T-helper 2 cell (primary cell): ENCODE results near the gene BACE1.

Experiments
- DNase-seq, 5 experiments: peaks; one replicate each; pipeline versions ENCODE4 v3.0.0 to v3.0.0-alpha.2; 2012 to 2022

Gene BACE1

DNA sequence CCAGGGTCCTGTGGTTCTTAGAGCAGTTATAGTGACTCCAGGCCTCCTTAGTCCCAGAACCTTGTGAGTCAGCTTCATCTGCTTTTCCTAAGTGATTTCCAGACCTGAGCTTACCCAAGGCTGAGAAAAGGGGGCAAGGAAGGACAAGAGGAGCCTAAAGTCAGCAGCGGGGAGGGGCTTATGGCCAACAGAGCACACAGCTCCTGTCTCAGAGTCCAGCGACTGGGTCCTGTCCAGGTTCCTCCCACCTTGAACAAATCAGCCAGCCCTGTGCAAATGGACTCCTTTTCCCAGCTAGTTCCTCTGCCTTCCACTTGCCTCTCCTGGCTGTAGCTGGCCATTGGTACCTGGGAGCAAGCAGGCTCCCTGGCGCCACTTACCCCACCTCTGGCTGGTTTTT is 10.9 kb downstream of the BACE1 start:
- no peak for DNase-seq

DNA sequence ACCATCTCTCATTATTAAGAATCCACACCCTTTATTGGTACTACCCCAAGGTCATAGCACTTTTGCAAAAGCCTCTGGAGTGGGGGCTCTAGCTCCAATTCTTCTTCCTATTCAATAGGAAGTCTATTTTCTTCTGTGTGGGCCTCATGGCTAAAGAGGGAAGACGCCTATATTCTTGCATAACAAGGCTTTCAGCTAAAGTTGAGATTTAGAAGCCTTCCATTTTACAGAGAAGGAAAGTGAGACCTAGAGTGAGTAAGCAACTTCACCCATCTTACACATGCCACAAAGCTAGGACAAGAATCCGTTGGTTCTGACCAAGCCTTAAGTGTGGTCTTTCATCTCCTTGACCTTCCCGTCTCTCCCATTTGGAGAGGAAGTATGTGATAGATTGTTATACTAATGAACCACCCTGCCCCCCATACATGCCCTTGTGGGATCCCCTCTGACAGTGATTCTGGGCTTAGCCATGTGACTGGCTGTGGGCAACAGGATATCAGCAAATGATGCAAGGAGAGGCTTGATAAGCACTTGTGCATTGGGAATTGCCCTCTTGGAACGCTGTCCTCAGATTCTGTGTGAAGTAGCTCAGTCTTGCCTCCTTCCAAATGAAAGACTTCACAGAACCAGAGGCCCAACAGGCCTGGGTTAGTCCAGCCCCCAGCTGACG is 12.3 kb downstream of the BACE1 start:
- no peak for DNase-seq

- DNase-seq = no peak
These were observed 13.0 kb downstream of the BACE1 start for GRCh38 chr11:117303101-117303500.

GRCh38 chr11:117302228-117302627 is 13.8 kb downstream of the BACE1 start:
- no peak for DNase-seq

DNA sequence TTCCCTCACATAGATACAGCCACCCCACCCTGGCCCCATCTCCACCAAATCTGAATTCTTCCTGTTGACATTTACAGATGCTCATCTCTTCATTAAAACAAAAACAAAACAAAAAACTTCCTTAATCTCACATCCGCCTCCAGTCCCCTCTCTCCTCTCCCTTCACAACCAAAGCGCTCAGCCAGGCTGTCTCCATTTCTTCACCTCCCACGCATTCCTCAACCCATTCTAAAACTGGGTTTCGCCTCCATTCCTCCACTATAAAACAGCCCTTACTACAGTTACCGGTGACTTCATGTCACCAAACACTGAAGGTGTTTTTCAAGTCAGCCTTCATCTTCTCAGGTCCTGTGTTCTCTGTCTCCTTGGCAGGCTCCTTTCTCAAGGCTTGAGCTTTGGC is 15.3 kb downstream of the BACE1 start:
- DNase-seq = no peak

DNA sequence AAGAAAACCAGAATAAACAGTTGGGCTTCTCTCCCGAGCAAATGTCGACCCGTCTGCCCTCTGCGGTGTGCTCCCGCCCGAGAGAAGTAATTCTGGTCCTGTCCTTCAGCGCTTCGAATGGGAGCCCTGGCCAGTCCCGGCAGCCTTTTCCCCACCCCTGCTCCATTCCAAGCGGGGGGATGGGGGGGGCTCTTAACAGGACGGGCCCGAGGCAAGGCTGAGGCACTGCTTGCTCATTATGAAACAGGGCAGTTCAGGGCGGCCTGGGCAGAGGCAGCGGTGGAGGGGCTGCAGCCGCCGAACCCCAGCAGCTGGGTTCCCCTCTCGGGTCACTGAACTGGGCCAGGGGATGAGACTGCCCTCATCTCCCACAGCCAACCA is 15.8 kb downstream of the BACE1 start:
- no peak for DNase-seq

DNA sequence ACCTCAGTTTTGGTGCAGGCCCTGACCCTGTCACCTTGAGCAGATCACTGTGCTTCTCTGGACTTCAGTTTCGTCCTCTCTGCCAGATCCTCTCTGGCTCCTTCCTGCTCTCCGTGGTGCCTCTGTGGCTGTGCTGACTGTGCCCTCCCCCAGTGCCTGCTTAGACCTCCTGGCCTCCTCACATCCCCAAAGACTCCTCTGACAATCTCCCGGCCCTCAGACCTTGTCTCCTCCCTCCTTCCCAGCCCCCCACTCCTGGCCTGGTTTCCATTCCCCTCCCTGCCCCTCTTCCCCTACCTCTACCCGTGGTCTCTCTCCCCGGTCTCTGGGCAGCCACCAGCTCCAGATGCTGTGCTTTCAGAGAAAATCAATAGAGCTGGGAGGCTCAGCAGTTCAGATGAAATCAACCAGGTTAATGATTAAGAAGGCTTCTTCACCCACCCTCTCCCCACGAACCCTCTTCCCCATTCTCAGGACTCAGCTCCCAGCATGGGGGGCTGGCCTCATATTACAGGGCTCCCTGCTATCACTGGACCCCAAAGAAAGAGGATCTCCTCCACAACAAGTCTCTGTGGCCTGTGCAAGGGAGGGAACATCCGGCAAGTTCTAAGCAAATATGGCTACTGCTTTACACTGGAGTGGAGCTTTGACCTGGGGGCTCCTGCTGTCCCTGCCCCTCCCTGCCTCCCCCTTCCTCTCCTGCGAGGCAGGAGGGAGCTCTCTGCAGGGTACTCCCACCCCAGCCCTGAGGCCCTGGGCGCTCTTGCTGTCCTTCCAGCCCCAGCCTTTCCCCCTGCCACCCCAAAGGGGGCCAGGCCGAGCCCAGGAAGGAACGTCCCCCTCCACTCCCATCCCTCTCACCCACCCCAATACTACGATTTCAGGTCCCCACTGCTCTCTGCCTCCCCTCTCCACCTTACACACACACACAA is 16.4 kb downstream of the BACE1 start:
- DNase-seq = no peak

DNA sequence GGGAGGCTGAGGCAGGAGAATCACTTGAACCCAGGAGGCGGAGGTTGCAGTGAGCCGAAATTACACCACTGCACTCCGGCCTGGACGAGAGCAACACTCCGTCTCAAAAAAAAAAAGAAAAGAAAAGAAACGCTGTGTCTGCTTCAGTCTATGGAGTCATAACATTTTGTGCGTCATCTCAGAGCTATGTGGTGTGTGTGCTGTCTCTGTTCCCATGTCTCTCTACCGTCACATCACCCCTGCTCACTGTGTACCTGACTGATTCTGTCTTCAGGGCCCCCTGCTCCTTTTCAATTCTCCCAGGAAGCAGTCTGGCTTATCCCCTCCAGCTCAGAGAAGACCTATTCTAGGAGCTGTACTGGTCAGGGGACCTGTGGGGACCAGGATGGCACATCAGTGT is 17.9 kb downstream of the BACE1 start:
- no peak for DNase-seq

- no peak for DNase-seq
These were observed 19.2 kb downstream of the BACE1 start for GRCh38 chr11:117296881-117297280.

DNA sequence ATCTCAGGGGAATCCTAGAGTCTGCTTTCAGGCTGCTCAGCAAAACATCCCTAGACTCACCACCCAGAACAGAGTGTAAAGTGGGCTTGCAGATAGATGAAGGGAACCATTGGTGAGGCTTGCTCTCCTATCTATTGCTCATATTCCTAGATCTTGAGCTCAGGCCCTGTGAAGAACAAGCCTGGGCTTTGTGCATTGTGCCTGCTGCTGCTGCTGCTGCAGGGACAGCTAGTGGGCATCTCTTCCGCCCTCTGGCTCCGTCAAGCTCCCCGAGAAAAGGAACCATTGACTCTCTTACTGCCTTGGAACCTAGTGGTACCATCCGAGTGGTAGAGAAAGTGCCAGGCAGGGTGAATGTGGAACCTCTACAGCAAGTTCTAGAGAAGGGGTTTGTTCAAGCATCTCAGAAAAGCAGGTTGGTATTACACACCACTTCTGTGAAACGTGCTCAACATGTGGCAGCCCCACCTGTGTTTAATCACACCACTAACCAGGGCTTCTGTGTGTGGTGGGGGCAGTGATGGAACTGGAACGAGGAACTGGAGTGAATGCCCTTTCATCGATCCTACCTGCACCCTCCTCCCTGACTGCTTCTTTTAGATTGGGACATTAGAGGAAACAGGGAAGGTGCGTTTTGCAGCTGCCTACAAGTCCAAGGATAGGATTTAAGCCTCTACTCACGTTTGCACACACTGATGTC is 20.5 kb downstream of the BACE1 start:
- DNase-seq = no peak

- no peak for DNase-seq
These were observed 23.4 kb downstream of the BACE1 start for GRCh38 chr11:117292616-117293015.

GRCh38 chr11:117290809-117291396 is 25.2 kb downstream of the BACE1 start, which contains the start of gene BACE1-AS:
Gene BACE1-AS, plus strand, starts transcription at chr11:117291346.
- no peak for DNase-seq

GRCh38 chr11:117289795-117290194 is 26.3 kb downstream of the BACE1 start:
- DNase-seq = no peak

GRCh38 chr11:117287668-117288067 is 28.4 kb downstream of the BACE1 start:
- no peak for DNase-seq

GRCh38 chr11:117286588-117286987 is 29.5 kb downstream of the BACE1 start:
- DNase-seq = no peak

DNA sequence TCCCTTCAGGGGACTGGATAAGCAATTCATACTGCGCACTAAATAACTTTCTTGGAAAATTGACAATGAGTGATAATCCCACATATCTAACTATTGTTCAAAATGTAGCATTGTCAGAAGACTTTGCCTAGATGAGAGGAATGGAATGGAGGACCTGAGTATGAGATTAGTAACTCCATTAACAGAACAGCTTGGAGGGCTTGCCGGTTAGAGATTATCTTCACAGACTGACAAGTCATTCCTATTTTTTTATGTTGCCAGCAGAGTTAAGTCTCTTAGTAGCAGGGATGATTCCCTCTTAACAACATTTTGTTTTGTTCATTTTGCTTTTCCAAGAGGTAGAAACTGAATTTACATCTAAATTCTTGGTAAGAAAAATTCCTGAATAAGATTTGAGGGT is 32.0 kb downstream of the BACE1 start:
- no peak for DNase-seq

GRCh38 chr11:117282956-117283355 is 33.1 kb downstream of the BACE1 start:
- no peak for DNase-seq

DNA sequence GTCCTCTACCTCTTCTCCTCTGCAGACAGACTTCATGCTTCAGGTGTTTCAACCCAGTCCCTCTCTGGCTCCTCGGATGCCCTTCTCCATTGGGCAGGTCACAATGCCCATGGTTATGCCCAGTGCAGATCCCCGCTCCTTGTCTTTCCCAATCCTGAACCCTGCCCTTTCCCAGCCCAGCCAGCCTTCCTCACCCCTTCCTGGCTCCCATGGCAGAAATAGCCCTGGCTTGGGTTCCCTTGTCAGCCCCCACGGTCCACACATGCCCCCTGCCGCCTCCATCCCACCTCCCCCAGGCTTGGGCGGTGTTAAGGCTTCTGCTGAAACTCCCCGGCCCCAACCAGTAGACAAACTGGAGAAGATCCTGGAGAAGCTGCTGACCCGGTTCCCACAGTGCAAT is 34.2 kb downstream of the BACE1 start:
- no peak for DNase-seq

GRCh38 chr11:117281159-117281558 is 34.9 kb downstream of the BACE1 start:
- no peak for DNase-seq

- peak in 2 of 5 experiments; percentile 1 to 91 for DNase-seq
These were observed 36.2 kb downstream of the BACE1 start for GRCh38 chr11:117279711-117280376.

DNA sequence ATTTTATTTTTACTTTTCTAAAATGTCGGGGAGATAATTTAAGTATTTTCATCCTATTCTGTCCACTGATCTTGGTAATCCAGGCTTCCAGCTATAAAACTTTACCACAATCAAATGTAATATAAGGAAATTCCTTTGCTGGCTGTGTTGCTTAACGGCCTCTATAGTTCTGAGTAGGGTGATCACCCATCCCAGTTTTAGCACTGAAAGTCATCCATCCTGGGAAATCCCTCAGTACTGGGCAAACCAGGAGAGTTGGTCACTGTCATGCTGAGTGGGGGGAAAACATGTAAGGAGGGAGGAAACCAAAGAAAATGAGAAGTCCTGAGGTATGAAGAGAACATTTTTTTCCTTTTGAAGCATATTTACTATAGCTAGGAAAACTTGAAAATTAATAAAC is 37.7 kb downstream of the BACE1 start:
- no peak for DNase-seq

DNA sequence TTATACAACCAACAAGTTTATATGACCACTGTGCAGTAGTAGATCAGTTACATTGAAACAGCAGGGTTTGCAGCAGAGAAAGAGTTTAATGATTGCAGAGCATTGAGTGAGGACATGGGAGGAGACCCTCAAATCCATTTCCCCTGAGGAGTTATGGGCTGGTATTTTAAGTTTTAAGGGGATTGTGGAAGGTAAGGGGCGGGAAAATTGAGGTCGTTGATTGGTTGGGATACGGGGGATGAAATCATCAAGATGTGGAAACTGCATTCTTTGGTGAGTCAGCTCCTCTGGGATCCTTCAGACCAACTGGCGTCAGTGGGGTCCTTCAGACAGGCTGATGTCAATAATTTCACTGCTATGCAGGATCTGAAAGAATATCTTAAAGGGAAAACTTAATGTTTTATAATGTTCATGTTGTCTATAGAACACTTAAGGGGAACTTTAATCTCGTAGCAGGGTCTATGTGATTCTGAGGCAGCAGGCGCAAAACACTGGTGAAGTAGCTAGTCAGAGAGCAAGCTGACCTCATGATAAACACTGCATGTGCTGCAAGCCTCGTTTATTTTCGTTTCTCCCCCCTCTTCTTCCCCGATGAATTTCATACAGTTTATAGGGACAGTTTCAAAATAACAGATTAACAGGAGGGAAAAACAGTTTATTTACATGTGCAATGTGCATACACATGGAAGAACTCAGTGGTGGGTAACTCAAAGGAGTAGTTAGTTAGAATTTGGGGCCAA is 42.3 kb downstream of the BACE1 start:
- no peak for DNase-seq
